ENCODE results near the gene PDZD7.
"Not testable (repeated sequence)": the region's sequence is repeated elsewhere in the genome, so short reads cannot be mapped to it uniquely, and the experiment has no call there.

Gene PDZD7

GRCh38 chr10:100980311-100980710 is 50.6 kb downstream of the PDZD7 start:
- DNase-seq, result no peak

GRCh38 chr10:100979791-100980272 is 51.1 kb downstream of the PDZD7 start:
- no peak for DNase-seq

- DNase-seq, result no peak
These were observed 52.1 kb downstream of the PDZD7 start for GRCh38 chr10:100978901-100979195.

- DNase-seq, result no peak
These were observed 52.6 kb downstream of the PDZD7 start for GRCh38 chr10:100978121-100978900.

- no peak for DNase-seq
These were observed 53.5 kb downstream of the PDZD7 start for GRCh38 chr10:100977436-100977835.

- DNase-seq, result no peak
These were observed 54.0 kb downstream of the PDZD7 start for GRCh38 chr10:100976906-100977305.

GRCh38 chr10:100975397-100975796 is 55.5 kb downstream of the PDZD7 start:
- not testable (repeated sequence) for DNase-seq

GRCh38 chr10:100972904-100973535 is 57.9 kb downstream of the PDZD7 start:
- no peak for DNase-seq

GRCh38 chr10:100972115-100972903 is 58.6 kb downstream of the PDZD7 start:
- DNase-seq, result no peak

GRCh38 chr10:100970914-100971811 is 59.8 kb downstream of the PDZD7 start:
- no peak for DNase-seq

- DNase-seq, result no peak
These were observed 60.6 kb downstream of the PDZD7 start for GRCh38 chr10:100970076-100970913.

- DNase-seq, result peak; percentile 26
These were observed 61.5 kb downstream of the PDZD7 start, which contains the start of gene SEMA4G for GRCh38 chr10:100969187-100970075. SEMA4G (plus strand) TSS chr10:100969504; CDS start chr10:100972913, 3,409 bp downstream.

GRCh38 chr10:100968863-100969186 is 62.1 kb downstream of the PDZD7 start:
- no peak for DNase-seq

GRCh38 chr10:100968062-100968736 is 62.7 kb downstream of the PDZD7 start:
- DNase-seq, result no peak

GRCh38 chr10:100967332-100967731 is 63.6 kb downstream of the PDZD7 start:
- no peak for DNase-seq

- DNase-seq, result no peak
These were observed 64.0 kb downstream of the PDZD7 start for GRCh38 chr10:100966887-100967286.

GRCh38 chr10:100965820-100966219 is 65.1 kb downstream of the PDZD7 start:
- DNase-seq, result no peak

GRCh38 chr10:100963826-100964225 is 67.1 kb downstream of the PDZD7 start:
- no peak for DNase-seq

- DNase-seq, result no peak
These were observed 68.4 kb downstream of the PDZD7 start for GRCh38 chr10:100962351-100963080.
